Psoas muscle (tissue), 8 donors: ENCODE results near the gene INSC. TPM values are rescaled to one million over a fixed set of nuclear protein-coding genes. Genes with fewer than 3 reads are reported as not detected.

Experiments
- ATAC-seq, 4 donors: fragments of 200-7000 bp; cut with Tn5 transposase; one replicate each; pipeline ENCODE4 v1.9.1; 2020; ENCODE audit warnings: moderate library complexity in 3 of 4, mild to moderate bottlenecking in 2 of 4
- DNase-seq, 2 donors: peaks; one replicate each; pipeline ENCODE4 v3.0.0-alpha.2; 2020
- H3K27ac ChIP-seq: fragments of 200-600 bp; one replicate; pipeline ENCODE4 v1.8.0; 2022
- H3K27me3 ChIP-seq, 3 donors: fragments of 200-600 bp in 1 of 3; one replicate each; pipeline versions ENCODE4 v1.6.1 to v1.8.0; 2013 to 2022; ENCODE audit warnings: low read length in 2 of 3, mild to moderate bottlenecking in 2 of 3, moderate library complexity in 1 of 3; ENCODE audit not compliant: insufficient read depth in 3 of 3
- H3K36me3 ChIP-seq, 2 donors: fragments of 200-600 bp in 1 of 2; one replicate each; pipeline versions ENCODE4 v1.6.1 to v1.8.0; 2013 to 2022; ENCODE audit warnings: low read depth in 1 of 2, mild to moderate bottlenecking in 1 of 2, moderate library complexity in 1 of 2; ENCODE audit not compliant: insufficient read depth in 1 of 2
- H3K4me1 ChIP-seq: fragments of 200-600 bp; one replicate; pipeline ENCODE4 v1.8.0; 2022
- H3K4me3 ChIP-seq: fragments of 200-600 bp; one replicate; pipeline ENCODE4 v1.8.0; 2022; ENCODE audit warnings: mild to moderate bottlenecking
- H3K9me3 ChIP-seq: fragments of 200-600 bp; one replicate; pipeline ENCODE4 v1.8.0; 2022
- CTCF ChIP-seq: fragments of 200-600 bp; IDR thresholded peaks from one replicate; pipeline ENCODE4 v1.8.0; 2022; ENCODE audit warnings: antibody characterized with exemption
- WGBS, 3 donors: extraction: QIAGEN DNeasy Blood & Tissue Kit; methylation state at CpG; one replicate each; pipeline versions ENCODE4 v1.1.6 to v1.1.7; 2013; 5-methylcytosine and 5-hydroxymethylcytosine counted together
- intact Hi-C, 2 donors: fragments of 100-400 bp; cut with DNase I; formaldehyde crosslinking; loops; one replicate each; pipeline versions ENCODE4 v1.11.0 to v1.14.2; 2022
- polyA plus RNA-seq, 3 donors: library from polyadenylated mRNA; stranded (reverse); fragments of 200-250 nt; gene quantifications; one replicate each; pipeline ENCODE4 v1.2.3, GENCODE V29; 2013
- total RNA-seq, 4 donors: library from RNA; stranded (reverse); fragmentation: NEBNext Ultra II Directional in 2 of 4; extraction: Animal tissue kit (Norgen Biotek cat#: 25700) in 2 of 4; gene quantifications; one replicate each; pipeline versions ENCODE4 v1.2.1 to v1.2.4, GENCODE V29; 2021 to 2023
- donor health status: healthy with polysubstance abuse.
- donor health status: DM: no; HTN: no; CAD: no; lungs with moderate emphysema.
- donor health status: Bipolar disorder and iron deficiency.
- donor health status: healthy.
- donor health status: DM: yes; HTN: yes; CAD: no.
- donor health status: DM: no; HTN: no; CAD: no.
- donor health status: DM: no; HTN: no; CAD: no.
- donor health status: DM: yes; HTN: yes; CAD: no.

INSC gene
- total and polyA plus RNA-seq, 7 donors: 0.04 to 1.2 TPM; not detected in 5

- no peak for TF ChIP-seq CTCF
- Histone ChIP-seq H3K36me3 (no peaks in the 10 kb centered on the region), H3K27me3 (no peaks in the 10 kb centered on the region), H3K27ac (no peak overlapping the region), H3K9me3 (peaks cover 9% of the 10 kb centered on the region), H3K4me1 (no peaks in the 10 kb centered on the region), H3K4me3 (no peak overlapping the region)
- intact Hi-C loops: no loop called here
- ATAC-seq (no peak), DNase-seq (no peak)
- WGBS, 3 donors: 92 to 100% (median 97%) methylated on average over 1 of the region's 1 CpG
These were observed 23.1 kb upstream of the INSC start for GRCh38 chr11:15091625-15092024.

DNA sequence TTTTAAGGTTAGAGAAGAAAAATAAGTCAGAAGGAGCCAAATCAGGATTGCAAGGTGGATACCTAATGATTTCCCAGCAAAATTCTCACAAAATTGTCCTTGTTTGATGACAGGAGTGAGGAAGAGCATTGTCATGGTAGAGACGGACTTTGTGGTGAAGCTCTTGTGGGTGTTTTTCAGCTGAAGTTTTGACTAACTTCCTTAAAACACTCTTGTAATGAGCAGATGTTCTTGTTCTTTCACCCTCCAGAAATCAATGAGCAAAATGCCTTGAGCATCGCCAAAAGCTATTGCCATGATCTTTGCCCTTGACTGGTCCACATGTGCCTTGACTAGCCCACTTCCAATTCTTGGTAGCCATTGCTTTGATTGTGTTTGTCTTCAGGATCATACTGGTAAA lies 21.3 kb upstream of the INSC start:
- Histone ChIP-seq H3K27me3 (no peaks in the 10 kb centered on the region), H3K27ac (no peak overlapping the region), H3K36me3 (no peaks in the 10 kb centered on the region), H3K4me1 (no peaks in the 10 kb centered on the region), H3K9me3 (no peaks in the 10 kb centered on the region), H3K4me3 (no peak overlapping the region)
- no peak for ATAC-seq
- DNase-seq: no peak
- TF ChIP-seq CTCF: no peak
- intact Hi-C loops: no loop called here
- WGBS, 3 donors: 84 to 92% (median 88%) methylated on average over 2 of the region's 2 CpGs

GRCh38 chr11:15095736-15096228 lies 18.9 kb upstream of the INSC start:
- no peak overlapping the region for H3K27ac ChIP-seq
- no peak for ATAC-seq
- intact Hi-C loops: no loop called here

DNA sequence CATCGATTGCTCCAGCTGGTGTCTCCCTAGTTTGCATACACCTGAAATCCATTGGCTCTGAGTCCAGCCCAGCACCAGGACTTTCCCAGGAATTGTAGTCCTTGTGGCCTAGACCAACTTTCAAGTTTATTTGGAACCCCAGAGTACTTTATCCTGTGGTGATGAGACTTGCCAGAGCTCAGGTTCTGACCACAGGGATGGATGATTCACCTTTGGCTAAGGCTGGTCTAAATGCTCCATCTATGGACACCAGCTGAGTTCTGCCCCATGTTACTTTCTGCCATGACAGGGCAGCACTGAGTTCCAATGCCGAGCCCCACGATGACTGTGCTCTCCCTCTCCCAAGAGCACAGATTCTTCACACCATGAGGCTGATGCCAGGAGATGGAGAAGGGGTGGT lies 17.3 kb upstream of the INSC start:
- intact Hi-C loops: no loop called here
- WGBS, 3 donors: 78 to 84% (median 83%) methylated on average over 3 of the region's 3 CpGs
- ATAC-seq: no peak
- TF ChIP-seq CTCF: no peak
- no peak overlapping the region for H3K27ac ChIP-seq
- no peak for DNase-seq
- H3K27me3 ChIP-seq: peaks cover 0 to 3% (median 0%) of the 10 kb centered on the region in 3 donors
- no peaks in the 10 kb centered on the region for H3K36me3 ChIP-seq
- no peak overlapping the region for H3K4me3 ChIP-seq
- no peaks in the 10 kb centered on the region for H3K4me1 ChIP-seq
- no peaks in the 10 kb centered on the region for H3K9me3 ChIP-seq

More at GRCh38 chr11:15095736-15096228, 18.9 kb upstream of the INSC start:
- Histone ChIP-seq H3K9me3 (no peaks in the 10 kb centered on the region), H3K27me3 (peaks cover 0 to 3% (median 0%) of the 10 kb centered on the region in 3 donors), H3K36me3 (no peaks in the 10 kb centered on the region), H3K4me3 (no peak overlapping the region), H3K4me1 (no peaks in the 10 kb centered on the region)
- WGBS, 3 donors: 89 to 94% (median 93%) methylated on average over 2 of the region's 2 CpGs
- DNase-seq: no peak
- no peak for TF ChIP-seq CTCF

GRCh38 chr11:15099267-15099666 lies 15.5 kb upstream of the INSC start:
- Histone ChIP-seq H3K36me3 (no peaks in the 10 kb centered on the region), H3K4me3 (no peak overlapping the region), H3K4me1 (no peaks in the 10 kb centered on the region), H3K27me3 (peaks cover 0 to 3% (median 0%) of the 10 kb centered on the region in 3 donors), H3K9me3 (no peaks in the 10 kb centered on the region), H3K27ac (no peak overlapping the region)
- TF ChIP-seq CTCF: no peak
- intact Hi-C loops: no loop called here
- no peak for DNase-seq
- no peak for ATAC-seq
